GM12892 (cell line): ENCODE results near the gene CORIN.
"Not testable (repeated sequence)": the region's sequence is repeated elsewhere in the genome, so short reads cannot be mapped to it uniquely, and the experiment has no call there.

Experiments
- DNase-seq: peaks from one replicate; pipeline ENCODE4 v3.0.0; 2011; ENCODE audit not compliant: insufficient read length
- FAIRE-seq: peaks from 2 replicates; lab custom pipeline; 2011; peaks lifted over from hg19 to GRCh38; lab: Jason Lieb, UNC
- POLR2A ChIP-seq: IDR thresholded peaks from 2 replicates; pipeline ENCODE4 v1.6.1; 2011; ENCODE audit warnings: low read depth, low read length, control low read depth
- POLR2AphosphoS5 ChIP-seq: IDR thresholded peaks from 2 replicates; pipeline ENCODE4 v1.6.1; 2011; ENCODE audit warnings: low read depth, low read length, control low read depth
- TAF1 ChIP-seq: IDR thresholded peaks from 2 replicates; pipeline ENCODE4 v1.6.1; 2011; ENCODE audit warnings: low read depth, mild to moderate bottlenecking, control low read depth, low read length, borderline replicate concordance

The CORIN gene

GRCh38 chr4:47801481-47802002 is 36.3 kb downstream of the CORIN start:
- FAIRE-seq (no peak), DNase-seq (no peak)
- no peak for TF ChIP-seq POLR2AphosphoS5
- no peak for TF ChIP-seq TAF1
- no peak for TF ChIP-seq POLR2A

DNA sequence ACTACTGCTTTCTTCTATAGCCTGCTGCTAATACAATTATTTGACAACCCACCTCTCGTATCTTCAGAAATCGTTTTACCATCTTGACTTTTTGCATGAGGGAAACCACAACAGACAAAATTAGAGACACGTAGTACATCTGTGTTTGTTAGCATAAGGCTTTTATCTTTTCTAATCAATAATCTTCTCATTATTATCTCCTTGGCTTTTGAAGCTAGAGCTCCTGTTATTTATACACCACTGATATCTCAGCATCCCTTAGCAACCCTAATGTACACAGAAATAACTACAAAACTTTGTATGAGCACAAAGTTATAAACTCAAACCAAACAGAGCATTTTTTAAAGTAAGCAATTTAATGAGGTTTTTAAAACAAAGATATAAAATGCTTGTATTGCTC is 39.7 kb downstream of the CORIN start:
- no peak for FAIRE-seq
- TF ChIP-seq POLR2AphosphoS5 (no peak), POLR2A (no peak), TAF1 (no peak)
- no peak for DNase-seq

DNA sequence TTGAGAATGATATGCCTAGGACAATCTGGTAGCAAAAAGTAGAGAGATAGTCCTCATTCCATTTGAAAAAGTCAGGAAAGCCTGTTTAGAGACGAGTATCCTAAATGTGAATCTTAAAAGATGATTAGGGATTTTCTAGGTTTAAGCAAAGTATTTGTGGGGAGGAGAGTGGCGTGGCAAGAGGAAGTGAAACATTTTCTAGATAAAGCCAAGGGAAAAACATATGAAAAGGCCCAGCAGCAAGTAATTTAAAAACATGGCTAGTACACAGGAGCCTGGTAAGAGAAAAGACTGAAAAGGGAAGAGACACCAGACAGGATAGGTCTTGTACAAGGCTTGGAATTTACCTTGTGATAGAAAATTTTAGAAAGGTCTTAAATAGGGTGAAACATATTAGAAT is 45.9 kb downstream of the CORIN start:
- DNase-seq, result no peak

GRCh38 chr4:47790105-47790504 is 47.8 kb downstream of the CORIN start:
- DNase-seq (no peak), FAIRE-seq (no peak)
- TF ChIP-seq POLR2A, result no peak
- no peak for TF ChIP-seq POLR2AphosphoS5
- TF ChIP-seq TAF1, result no peak

More for the DNA sequence above, 45.9 kb downstream of the CORIN start:
- TF ChIP-seq POLR2A (no peak), POLR2AphosphoS5 (no peak), TAF1 (no peak)
- FAIRE-seq, result no peak

DNA sequence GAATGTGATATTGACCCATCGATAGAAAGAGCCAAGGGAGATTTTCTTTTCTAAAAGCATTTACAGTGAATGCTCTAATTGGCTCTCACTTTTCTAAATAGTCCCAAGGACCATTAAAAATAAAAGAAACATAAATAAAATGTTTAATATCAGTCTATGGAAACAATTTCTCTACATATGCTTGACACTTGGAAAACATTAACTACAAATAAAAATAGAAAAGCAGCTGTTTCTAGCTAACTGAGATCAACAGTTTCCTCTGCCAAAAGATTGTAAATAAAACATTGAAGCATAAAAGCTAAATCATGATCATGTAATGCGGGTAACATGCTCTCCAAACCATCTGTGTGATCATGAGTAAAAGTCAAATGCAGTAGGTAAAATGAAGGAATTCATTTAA is 49.7 kb downstream of the CORIN start:
- DNase-seq (no peak), FAIRE-seq (no peak)
- TF ChIP-seq POLR2AphosphoS5, result no peak
- TF ChIP-seq TAF1, result no peak
- no peak for TF ChIP-seq POLR2A

DNA sequence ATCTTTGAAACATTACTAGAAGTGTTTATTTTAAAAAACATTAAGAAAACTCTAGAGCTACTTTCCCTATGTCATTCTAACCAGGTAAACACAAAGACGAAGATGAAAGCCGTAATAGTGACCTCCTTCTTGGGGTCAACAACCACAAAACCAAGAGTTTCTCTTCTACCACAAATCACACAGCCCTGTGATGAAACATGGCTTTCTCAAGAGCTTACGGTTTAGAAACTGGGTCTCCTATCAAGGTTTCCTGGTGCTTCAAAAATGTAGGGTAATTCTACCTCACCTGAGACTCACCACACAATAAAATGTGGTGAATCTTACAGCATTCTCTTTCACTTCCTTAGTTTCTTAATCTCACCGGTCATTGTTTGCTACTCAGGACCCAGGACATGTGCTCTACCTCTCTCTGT is 50.9 kb downstream of the CORIN start:
- TF ChIP-seq POLR2AphosphoS5 (no peak), TAF1 (no peak), POLR2A (no peak)
- FAIRE-seq (peak; percentile 75), DNase-seq (peak; percentile 4)

GRCh38 chr4:47785153-47785552 is 52.7 kb downstream of the CORIN start:
- DNase-seq (no peak), FAIRE-seq (no peak)
- TF ChIP-seq POLR2A (no peak), POLR2AphosphoS5 (no peak), TAF1 (no peak)

DNA sequence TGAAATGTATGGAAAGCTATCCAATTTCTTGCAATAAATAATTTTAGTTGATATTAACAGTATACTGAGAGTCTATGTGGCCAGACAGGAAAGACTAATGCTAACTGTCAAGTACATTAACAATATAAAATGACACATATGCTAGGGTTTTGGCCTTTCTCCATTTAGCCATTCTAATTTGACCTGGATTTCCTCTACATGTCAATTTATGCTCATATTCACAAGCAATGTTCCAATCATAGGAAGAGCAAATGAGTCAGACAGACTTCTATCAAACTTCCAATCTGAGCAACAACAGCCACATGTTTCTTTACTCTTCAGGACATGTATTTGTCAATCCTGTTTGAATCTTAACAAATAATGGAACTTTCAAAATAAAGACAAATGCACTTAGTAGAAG is 53.6 kb downstream of the CORIN start:
- FAIRE-seq (no peak), DNase-seq (no peak)
- no peak for TF ChIP-seq TAF1
- no peak for TF ChIP-seq POLR2AphosphoS5
- no peak for TF ChIP-seq POLR2A

DNA sequence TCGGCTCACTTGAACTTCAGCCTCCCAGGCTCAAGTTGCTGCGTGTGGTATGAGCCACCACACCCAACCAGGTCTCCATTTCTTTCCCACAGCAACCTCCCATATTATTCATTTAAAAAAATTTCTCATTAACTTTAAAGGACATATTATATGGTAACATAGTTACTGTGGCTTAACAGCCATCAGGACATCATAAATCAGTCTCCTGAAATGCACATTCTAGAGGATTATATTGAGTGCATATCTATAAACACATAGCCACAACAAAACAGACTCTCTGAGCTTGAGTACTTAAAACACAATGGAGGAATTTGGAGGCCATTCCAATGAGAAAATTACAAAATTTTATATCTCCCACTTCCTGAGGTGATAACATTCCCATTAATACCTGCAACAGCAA is 61.5 kb downstream of the CORIN start:
- FAIRE-seq, result no peak

GRCh38 chr4:47774079-47774478 is 63.8 kb downstream of the CORIN start:
- TF ChIP-seq TAF1 (no peak), POLR2AphosphoS5 (no peak), POLR2A (no peak)
- FAIRE-seq, result no peak
- no peak for DNase-seq

More for the DNA sequence above, 61.5 kb downstream of the CORIN start:
- TF ChIP-seq POLR2AphosphoS5 (no peak), POLR2A (no peak), TAF1 (no peak)
- no peak for DNase-seq

DNA sequence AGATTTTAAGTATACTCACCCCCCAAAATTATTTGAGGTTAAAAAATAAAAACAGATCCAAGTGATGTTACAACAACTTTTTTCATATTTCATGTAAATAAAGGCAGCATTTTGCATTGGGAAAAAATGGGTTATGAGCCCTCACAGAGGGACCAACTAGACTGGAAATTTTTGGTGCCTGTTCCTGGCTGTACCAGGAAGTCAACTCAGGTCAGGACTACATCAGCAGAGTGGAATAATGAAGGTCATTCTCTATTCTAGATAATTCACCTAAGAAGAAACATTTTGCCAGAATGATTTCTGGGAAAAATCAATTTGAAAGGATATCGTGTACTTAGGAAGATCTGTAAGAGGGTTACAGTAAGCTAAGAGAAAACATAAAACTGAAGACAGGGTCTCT is 66.8 kb downstream of the CORIN start:
- no peak for FAIRE-seq
- no peak for DNase-seq
- TF ChIP-seq POLR2AphosphoS5 (no peak), POLR2A (no peak), TAF1 (no peak)

GRCh38 chr4:47767956-47768355 is 69.9 kb downstream of the CORIN start:
- FAIRE-seq, DNase-seq: not testable (repeated sequence)

- DNase-seq (no peak), FAIRE-seq (no peak)
- TF ChIP-seq POLR2A, result no peak
- no peak for TF ChIP-seq TAF1
- TF ChIP-seq POLR2AphosphoS5, result no peak
Measured at GRCh38 chr4:47763279-47763678, 74.6 kb downstream of the CORIN start.
